Thyroid gland (tissue), 4 donors: Measurements from ENCODE around the gene SNAP47. TPM values are rescaled to one million over a fixed set of nuclear protein-coding genes. Genes with fewer than 3 reads are reported as not detected.

Experiments
- DNase-seq, 2 donors: peaks; one replicate each; pipeline ENCODE4 v3.0.0-alpha.2; 2019
- H3K27ac ChIP-seq, 3 donors: fragments of 200-600 bp; sonication (generic); 1 replicate in 2 of 3; 2 replicates in 1 of 3; pipeline ENCODE4 v1.5.1; 2016 to 2019; ENCODE audit warnings: mild to moderate bottlenecking in 1 of 3, moderate library complexity in 1 of 3
- H3K27me3 ChIP-seq: fragments of 200-600 bp; sonication (generic); one replicate; pipeline ENCODE4 v1.5.1; 2019
- H3K36me3 ChIP-seq, 2 donors: fragments of 200-600 bp; sonication (generic); one replicate each; pipeline ENCODE4 v1.5.1; 2016 to 2019
- H3K4me1 ChIP-seq, 2 donors: fragments of 200-600 bp; sonication (generic); one replicate each; pipeline ENCODE4 v1.5.1; 2017 to 2019
- H3K4me3 ChIP-seq, 3 donors: fragments of 200-600 bp; sonication (generic); replicated peaks in 1 of 3; 1 replicate in 2 of 3; 2 replicates in 1 of 3; pipeline ENCODE4 v1.5.1; 2016; ENCODE audit warnings: mild to moderate bottlenecking in 1 of 3
- H3K9me3 ChIP-seq: fragments of 200-600 bp; sonication (generic); one replicate; pipeline ENCODE4 v1.5.1; 2017
- CTCF ChIP-seq, 6 experiments: fragments of 200-600 bp in 3 of 6; fragments of 450-650 bp in 3 of 6; sonication (generic) in 3 of 6; IDR thresholded peaks; one replicate each; pipeline ENCODE4 v1.5.1; 2016 to 2019; ENCODE audit warnings: antibody characterized with exemption in 6 of 6, mild to moderate bottlenecking in 2 of 6, inconsistent platforms in 1 of 6, moderate library complexity in 1 of 6
- POLR2A ChIP-seq, 2 donors: fragments of 450-650 bp; IDR thresholded peaks; one replicate each; pipeline ENCODE4 v1.6.1; 2017; ENCODE audit warnings: antibody characterized with exemption in 2 of 2, mild to moderate bottlenecking in 2 of 2, moderate library complexity in 1 of 2
- WGBS, 2 donors: methylation state at CpG; one replicate each; pipeline ENCODE4 v1.1.5; 2017; 5-methylcytosine and 5-hydroxymethylcytosine counted together
- intact Hi-C: fragments of 100-400 bp; cut with DNase I; formaldehyde crosslinking; loops from one replicate; pipeline ENCODE4 v1.15.1; 2023
- total RNA-seq, 4 donors: library from RNA; depleted of rRNA; stranded (reverse); fragments of >200 nt; gene quantifications; one replicate each; pipeline ENCODE4 v1.2.3, GENCODE V29; 2016

SNAP47 gene
- total RNA-seq, 4 donors from 2014 or later = 50.4 to 72.6 (median 65.0) TPM

DNA sequence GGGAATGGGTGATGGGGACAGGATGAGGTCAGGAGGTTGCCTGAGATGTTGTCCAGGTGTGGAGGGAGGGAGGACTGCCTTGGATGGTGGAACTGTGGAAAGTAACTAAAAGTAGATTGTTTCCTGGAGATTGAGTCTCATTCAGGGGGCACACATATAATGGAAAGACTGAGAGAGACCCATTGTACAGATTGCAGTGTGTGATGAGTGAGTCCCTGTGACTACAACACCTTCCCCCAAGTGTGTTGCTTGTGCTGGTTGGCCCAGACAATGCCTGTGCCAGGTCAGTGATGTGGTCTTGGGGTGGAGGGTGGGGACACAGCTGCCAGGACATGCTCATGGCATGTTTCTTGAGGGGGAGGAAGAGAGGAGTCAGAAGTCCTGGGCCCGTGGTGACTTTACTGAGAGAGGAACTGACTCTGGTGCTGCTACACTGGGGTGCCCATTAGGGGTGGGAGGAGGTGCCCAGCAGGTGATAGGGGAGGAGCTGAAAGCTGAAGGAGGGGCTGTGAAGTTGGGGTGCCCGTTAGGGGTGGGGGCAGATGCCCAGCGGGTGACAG, 5.2 kb downstream of the SNAP47 start:
- WGBS, 2 donors = 74 to 87% methylated on average over 3 of the region's 3 CpGs
- no peak for DNase-seq
- Histone ChIP-seq H3K27me3 (no peaks in the 10 kb centered on the region), H3K9me3 (no peaks in the 10 kb centered on the region), H3K4me1 (peaks cover 7 to 14% of the 10 kb centered on the region in 2 donors), H3K36me3 (no peaks in the 10 kb centered on the region), H3K27ac (no peak overlapping the region), H3K4me3 (no peak overlapping the region)
- intact Hi-C loops = no loop called here
- TF ChIP-seq POLR2A (IDR thresholded peaks at IDR 0.05) (no peak), CTCF (IDR thresholded peaks at IDR 0.05) (no peak)

DNA sequence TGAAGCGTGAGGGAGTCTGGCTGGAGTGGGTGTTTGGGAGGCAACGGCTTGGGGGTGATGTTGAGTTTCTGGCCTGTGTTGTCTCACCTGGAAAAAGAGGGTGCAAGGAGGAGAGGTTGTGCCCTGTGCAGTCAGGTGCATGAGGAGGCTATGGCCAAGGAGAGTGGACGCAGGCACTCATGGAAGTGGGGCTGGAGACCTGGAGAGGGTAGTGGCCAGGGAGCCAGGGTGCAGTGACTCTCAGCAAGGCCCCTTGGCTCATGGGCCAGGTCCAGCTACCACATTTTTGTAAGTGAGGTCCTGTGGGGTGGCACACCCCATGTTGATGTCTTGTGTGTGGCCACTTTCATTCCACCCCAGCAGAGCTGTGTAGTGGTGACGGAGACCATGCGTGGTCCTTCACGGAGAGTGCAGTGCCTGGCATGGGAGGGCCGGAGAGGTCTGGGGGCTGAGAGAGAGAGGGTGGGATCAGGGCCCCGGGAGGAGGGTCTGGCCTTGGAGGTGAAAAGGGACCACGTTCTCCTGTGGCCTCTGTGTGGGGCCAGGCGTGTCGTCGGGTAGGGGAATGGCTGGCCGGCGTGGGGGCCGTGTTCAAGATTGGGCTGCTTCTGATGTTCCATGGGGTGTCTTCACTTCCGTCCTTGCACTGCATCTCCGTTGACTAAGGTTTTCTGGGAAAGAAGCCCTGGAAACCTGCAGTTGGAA, 6.1 kb downstream of the SNAP47 start:
- DNase-seq = no peak
- no peak overlapping the region for H3K27ac ChIP-seq

DNA sequence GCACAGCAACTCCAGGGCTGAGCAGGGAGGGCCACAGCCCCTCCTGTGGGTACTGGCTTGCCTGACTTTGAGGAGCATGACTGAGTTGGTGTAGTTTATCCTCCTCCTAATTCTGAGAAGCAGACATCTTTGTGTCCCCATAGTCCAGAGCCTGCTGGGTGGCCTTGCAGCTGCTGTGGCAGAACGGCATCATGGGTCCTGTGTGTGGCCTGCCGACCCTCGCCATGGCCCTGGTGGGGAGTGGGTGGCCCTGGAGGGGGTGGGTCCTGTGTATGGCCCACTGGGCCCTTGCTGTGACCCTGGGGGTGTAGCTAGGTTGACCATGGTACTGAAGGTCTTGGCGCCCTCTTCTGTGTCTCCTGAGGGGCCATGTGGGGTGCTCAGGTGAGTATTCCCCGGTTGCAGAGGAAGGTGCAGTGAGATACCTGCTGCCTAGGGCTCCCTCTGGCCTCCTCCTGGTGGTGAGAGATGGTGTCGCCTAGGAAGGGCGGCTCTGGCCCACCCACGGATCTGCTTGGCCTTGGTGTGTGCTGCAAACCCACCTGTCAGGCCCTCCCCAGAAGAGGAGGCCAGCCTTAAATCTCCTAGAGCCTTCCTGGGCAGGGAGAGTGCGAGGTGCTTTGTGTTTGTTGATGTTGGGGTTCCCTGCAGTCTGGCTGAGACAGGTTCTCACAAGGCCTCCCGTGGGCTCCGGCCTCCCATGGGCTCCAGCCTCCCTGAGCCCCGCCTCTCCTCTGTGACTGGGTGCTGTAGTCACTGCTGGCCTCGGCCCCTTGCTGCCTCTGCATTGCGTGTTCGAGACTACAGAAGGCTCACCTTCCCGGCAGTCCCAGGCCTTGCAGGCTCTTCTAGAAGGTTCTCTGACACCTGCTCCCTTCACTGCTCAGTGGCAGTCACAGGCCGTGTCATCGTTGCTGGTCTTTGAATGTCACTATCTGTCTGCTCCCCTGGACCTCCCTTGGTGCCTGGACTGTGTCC, 7.8 kb downstream of the SNAP47 start:
- no peak overlapping the region for H3K27ac ChIP-seq

More for the DNA sequence above, 6.1 kb downstream of the SNAP47 start:
- WGBS, 2 donors = 89 to 91% methylated on average over 17 of the region's 17 CpGs
- TF ChIP-seq POLR2A (IDR thresholded peaks at IDR 0.05) (no peak), CTCF (IDR thresholded peaks at IDR 0.05) (no peak)
- Histone ChIP-seq H3K4me3 (no peak overlapping the region), H3K9me3 (no peaks in the 10 kb centered on the region), H3K4me1 (peaks cover 1 to 8% of the 10 kb centered on the region in 2 donors), H3K27me3 (no peaks in the 10 kb centered on the region), H3K36me3 (no peaks in the 10 kb centered on the region)
- intact Hi-C loops = no loop called here

GRCh38 chr1:227744668-227745067, 9.4 kb downstream of the SNAP47 start:
- Histone ChIP-seq H3K9me3 (no peaks in the 10 kb centered on the region), H3K4me1 (no peaks in the 10 kb centered on the region), H3K4me3 (no peak overlapping the region), H3K27me3 (no peaks in the 10 kb centered on the region), H3K36me3 (peaks cover 7% of the 10 kb centered on the region in 2 donors), H3K27ac (no peak overlapping the region)
- intact Hi-C loops = no loop called here
- TF ChIP-seq POLR2A (IDR thresholded peaks at IDR 0.05) = no peak
- DNase-seq = no peak
- 85 to 91% methylated on average over 7 of the region's 8 CpGs for WGBS, 2 donors

More for the DNA sequence above, 7.8 kb downstream of the SNAP47 start:
- Histone ChIP-seq H3K4me3 (no peak overlapping the region), H3K9me3 (no peaks in the 10 kb centered on the region), H3K27me3 (no peaks in the 10 kb centered on the region), H3K4me1 (no peaks in the 10 kb centered on the region), H3K36me3 (peaks cover under 1 to 2% of the 10 kb centered on the region in 2 donors)
- no peak for TF ChIP-seq POLR2A (IDR thresholded peaks at IDR 0.05)
- no peak for TF ChIP-seq CTCF (IDR thresholded peaks at IDR 0.05)
- WGBS, 2 donors = 92 to 93% methylated on average over 6 to 12 of the region's 18 CpGs
- intact Hi-C loops = no loop called here
- no peak for DNase-seq

DNA sequence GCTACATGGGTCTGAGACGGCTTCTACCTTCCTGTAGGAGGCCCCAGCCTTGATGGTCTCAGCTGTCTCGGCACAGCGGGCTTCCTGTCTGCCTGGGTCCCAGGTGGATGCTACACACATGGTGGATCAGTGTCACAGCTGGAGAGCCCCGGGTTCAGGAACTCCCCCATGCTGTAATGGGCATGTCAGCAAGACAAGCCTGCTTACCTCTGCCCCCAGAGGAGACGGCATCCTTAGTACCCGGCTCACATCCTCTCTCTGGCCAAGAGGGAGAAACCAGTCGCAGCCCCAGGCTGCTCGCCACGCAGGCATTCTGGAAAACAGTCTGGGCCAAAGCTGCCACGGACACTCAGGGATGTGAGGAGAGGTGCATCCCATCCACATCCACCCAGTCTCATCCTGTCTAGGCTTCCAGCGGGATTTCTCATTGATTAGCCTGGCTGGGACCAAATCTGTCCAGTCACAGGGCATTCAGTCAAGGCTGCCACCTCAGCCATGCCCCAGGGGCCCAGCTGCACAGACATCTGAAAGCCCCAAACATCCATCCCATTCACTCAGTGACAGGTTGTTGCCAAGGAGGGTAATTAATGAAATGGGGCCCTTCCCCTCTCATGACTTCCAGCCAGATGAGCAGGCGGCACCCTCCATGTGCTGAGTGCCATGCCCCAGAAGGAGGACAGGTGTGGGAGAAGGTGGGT, 10.5 kb downstream of the SNAP47 start:
- intact Hi-C loops = no loop called here

More for the DNA sequence above, 10.5 kb downstream of the SNAP47 start:
- Histone ChIP-seq H3K27me3 (no peaks in the 10 kb centered on the region), H3K4me1 (no peaks in the 10 kb centered on the region), H3K36me3 (peaks cover 7% of the 10 kb centered on the region in 2 donors), H3K9me3 (no peaks in the 10 kb centered on the region), H3K4me3 (no peak overlapping the region), H3K27ac (no peak overlapping the region)
- no peak for DNase-seq
- TF ChIP-seq POLR2A (IDR thresholded peaks at IDR 0.05) = no peak
- TF ChIP-seq CTCF (IDR thresholded peaks at IDR 0.05) = no peak
- WGBS, 2 donors = 91 to 92% methylated on average over 9 to 10 of the region's 12 CpGs
